Measurements from ENCODE around the gene GAS6.

Gene GAS6

DNA sequence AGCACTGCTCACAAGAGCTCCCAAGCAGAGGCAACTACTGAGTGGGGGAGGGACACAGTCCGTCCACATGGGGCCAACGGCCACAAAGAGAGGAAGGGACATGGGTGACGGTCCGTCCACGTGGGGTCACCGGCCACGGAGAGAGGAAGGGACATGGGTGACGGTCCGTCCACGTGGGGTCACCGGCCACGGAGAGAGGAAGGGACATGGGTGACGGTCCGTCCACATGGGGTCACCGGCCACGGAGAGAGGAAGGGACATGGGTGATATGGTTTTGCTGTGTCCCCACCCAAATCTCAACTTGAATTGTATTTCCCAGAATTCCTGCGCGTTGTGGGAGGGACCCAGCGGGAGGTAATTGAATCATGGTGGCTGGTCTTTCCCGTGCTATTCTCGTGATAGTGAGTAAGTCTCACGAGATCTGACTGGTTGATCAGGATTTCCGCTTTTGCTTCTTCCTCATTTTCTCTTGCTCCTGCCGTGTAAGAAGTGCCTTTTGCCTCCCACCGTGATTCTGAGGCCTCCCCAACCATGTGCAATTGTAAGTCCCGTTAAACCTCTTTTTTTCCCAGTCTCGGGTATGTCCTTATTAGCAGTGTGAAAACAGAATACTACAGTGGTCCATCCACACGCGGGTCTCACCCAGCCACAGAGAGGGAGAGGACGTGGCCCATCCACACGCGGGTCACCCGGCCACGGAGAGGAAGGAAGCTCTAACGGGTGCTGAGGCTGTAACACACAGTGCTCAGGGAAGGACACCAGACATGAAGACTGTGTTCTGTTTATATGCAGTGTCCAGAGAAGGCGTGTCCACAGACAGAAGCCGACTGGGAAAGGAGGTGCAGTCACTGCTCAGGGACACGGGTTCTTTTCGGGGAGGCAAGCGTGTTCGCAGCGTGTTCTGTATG is 48.5 kb downstream of the GAS6 start:
- DNase-seq (ENCODE audit: low read depth): no peak
- H3K4me3 ChIP-seq (ENCODE audit: low read depth, low read length): no peak overlapping the region

DNA sequence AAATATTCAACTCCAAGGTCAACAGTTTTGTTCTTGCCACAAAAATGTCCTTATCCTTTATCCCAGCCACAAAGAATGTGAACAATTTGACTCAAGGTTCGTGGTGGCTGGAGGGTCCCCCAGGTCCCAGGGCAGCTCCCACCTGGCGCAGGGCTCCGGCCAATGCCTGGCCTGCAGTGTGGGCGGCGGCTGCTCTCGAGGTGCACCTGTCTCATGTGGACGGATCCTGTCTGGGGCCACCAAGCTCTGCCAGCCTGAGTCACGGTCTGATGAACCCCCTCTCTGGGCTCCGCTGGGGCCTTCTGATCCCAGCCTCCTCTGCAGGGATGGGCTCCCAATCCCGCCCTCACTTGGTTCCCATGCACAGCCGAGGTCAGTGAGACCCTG is 49.4 kb downstream of the GAS6 start:
- no peak overlapping the region for H3K4me3 ChIP-seq (ENCODE audit: low read depth, low read length)
- no peak for DNase-seq (ENCODE audit: low read depth)

DNA sequence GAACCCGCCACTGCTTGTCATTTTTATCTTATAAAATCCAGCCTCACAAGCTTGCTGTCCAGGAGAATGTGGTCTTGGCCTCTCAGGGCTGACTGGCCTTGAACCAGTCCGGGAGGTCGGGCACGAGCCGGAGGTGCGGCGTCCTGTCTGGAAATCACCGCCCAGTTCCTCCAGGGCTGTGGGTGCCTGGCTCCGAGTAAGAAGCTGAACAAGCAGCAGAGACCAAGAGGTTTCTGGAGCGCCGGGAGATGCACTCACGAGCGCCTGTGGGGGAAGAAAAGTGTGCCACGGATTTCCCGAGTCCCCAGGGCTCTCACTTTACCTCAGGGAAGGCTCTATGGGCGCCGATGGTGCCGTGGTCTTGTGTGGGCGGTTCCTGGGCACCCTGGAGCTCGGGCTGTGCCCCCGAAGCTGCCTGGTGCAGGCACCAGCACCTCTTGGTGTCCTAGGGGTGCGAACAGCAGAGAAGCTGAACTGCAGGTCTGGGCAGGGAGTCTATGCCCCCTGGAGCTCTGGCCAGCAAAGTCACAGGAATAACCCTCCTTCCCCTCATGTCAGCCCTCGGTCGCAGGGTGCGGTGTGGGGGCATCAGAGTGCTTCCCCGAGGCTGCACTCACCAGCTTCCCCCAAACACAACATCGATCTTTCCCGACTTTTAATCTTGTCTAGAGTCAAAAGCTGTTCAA is 50.0 kb downstream of the GAS6 start:
- DNase-seq (ENCODE audit: low read depth): no peak
- no peak overlapping the region for H3K4me3 ChIP-seq (ENCODE audit: low read depth, low read length)

DNA sequence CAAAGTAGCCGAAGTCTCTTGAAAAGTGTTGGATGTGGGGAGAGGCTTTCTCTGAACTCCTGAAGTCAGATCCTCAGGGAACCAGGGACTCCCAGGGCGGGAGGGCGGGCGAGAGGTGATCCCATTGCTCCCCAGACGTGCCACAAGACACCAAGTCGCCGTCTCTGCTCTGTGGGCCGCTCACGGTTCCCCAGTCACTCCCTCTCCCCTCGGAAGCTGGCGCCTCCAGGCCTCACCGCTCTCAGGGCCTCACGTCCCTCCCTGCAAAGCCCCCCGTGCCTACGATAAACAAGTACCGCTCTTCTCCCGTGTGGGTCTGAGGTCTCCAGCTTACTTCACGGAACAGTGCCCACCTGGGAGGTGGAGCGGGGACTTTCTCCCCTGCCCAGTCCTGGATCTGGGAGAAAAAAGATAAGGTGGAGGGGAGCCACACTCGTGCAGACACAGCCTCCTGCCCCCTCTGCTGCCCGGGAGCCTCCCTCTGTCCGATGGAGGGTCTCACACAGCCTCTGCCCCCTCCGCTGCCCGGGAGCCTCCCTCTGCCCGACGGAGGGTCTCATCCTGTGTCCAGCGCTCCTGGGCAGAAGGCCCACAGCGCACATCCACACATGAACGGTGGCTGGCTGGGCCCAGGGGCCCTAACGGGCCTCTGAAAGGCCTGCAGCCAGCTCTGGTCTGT is 50.7 kb downstream of the GAS6 start:
- no peak for DNase-seq (ENCODE audit: low read depth)
- no peak overlapping the region for H3K4me3 ChIP-seq (ENCODE audit: low read depth, low read length)

DNA sequence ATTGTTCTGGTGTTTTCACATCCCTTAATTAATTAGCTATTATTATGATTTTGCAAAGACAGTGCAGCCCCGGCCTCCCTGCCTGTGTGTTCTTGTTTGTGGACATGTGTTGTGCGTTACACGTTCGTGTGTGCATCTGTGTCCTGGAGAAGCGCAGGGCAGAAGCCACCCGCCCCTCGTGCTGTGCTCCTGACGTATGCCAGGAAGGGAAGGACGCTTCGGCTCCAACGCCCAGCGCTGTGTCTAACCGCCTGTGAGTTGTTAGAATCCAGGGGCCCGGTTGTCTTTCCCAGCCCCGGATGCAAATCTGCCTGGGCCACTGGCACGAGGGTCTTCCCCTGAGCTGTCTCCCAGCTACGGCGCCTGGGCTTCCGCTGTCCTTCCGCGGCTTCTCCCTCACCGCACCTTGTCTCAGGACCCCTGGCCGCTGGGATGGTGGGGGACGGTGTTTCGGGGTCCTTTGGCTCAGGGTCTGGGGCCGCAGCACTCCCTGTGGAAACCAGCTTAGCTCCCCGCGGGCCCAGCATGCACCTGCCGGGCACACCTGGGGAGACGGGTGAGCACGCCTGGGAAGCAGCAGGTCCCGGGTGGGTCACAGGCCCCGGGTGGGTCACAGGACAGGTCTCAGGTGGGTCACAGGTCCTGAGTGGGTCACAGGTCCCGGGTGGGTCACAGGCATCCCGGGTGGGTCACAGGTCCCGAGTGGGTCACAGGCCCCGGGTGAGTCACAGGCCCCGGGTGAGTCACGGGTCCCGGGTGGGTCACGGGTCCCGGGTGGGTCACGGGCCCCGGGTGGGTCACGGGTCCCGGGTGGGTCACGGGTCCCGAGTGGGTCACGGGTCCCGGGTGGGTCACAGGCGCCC is 51.5 kb downstream of the GAS6 start:
- DNase-seq (ENCODE audit: low read depth): no peak
- H3K4me3 ChIP-seq (ENCODE audit: low read depth, low read length): no peak overlapping the region

DNA sequence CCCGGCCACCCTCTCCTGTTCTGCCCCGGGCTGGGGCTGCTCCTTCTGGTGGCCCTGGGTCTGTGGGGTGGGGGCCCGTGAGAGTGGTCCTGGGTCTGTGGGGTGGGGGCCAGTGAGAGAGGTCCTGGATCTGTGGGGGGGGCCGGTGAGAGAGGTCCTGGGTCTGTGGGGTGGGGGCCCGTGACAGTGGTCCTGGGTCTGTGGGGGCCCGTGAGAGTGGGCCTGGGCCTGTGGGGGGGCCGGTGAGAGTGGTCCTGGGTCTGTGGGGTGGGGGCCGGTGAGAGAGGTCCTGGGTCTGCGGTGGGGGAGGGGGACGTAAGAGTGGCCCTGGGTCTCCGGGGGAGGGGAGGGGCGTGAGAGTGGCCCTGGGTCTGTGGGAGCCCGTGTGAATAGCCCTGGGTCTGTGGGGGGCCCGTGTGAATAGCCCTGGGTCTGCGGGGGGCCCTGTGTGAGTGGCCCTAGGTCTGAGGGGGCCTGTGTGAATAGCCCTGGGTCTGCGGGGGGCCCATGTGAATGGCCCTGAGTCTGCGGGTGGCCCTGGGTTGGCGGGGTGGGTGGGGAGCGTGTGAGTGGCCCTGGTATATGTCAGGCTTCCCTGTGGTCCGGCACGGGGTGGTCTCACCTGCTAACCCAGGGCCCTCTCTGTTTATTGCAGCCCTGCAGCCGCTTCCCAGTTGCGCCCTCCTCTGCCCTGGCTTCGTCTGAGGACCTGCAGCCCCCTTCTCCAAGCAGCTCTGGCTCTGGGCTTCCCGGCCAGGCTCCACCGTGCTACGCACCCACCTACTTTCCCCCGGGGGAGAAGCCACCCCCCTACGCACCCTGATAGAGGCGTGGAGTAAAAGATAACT is 52.6 kb downstream of the GAS6 start:
- DNase-seq (ENCODE audit: low read depth): no peak
- no peak overlapping the region for H3K4me3 ChIP-seq (ENCODE audit: low read depth, low read length)

DNA sequence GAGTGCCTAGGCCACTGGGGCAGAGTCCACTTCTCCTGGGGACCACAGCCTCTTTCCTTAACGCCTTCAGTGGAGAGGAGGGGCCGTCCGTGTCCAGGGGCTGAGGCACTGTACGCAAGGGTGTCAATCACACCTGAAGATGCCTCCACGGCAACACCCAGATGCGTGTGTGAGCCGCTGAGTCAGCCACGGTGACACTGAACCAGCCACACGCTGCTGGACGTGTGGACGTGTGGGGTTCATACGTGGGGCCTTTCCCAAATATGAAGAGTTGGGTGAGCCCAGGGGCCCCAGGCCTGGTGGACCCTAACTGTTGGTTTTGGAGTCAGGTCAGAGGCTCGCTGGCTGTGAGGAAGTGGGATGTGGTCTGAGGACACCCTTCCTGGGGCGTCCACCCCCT is 53.2 kb downstream of the GAS6 start:
- no peak for DNase-seq (ENCODE audit: low read depth)
- no peak overlapping the region for H3K4me3 ChIP-seq (ENCODE audit: low read depth, low read length)

DNA sequence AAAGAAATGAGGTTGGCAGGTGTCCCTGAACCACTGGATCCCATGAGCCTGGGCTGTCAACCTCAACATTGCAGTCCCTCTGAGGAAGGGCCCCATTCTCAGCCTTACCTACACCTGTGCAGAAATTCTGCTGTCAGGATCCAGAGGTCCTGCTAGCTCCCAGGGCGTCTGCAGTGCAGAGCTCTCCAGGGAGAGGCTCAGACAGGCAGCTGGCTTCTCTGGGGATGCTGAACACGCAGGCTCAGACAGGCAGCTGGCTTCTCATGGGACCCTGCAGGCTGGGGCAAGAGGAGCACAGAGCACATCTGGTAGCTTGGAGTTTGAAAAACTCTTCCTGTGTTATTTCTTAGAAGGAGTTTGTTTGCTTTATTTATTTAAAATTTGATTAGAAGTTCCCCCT is 53.9 kb downstream of the GAS6 start:
- no peak for DNase-seq (ENCODE audit: low read depth)
- H3K4me3 ChIP-seq (ENCODE audit: low read depth, low read length): no peak overlapping the region

DNA sequence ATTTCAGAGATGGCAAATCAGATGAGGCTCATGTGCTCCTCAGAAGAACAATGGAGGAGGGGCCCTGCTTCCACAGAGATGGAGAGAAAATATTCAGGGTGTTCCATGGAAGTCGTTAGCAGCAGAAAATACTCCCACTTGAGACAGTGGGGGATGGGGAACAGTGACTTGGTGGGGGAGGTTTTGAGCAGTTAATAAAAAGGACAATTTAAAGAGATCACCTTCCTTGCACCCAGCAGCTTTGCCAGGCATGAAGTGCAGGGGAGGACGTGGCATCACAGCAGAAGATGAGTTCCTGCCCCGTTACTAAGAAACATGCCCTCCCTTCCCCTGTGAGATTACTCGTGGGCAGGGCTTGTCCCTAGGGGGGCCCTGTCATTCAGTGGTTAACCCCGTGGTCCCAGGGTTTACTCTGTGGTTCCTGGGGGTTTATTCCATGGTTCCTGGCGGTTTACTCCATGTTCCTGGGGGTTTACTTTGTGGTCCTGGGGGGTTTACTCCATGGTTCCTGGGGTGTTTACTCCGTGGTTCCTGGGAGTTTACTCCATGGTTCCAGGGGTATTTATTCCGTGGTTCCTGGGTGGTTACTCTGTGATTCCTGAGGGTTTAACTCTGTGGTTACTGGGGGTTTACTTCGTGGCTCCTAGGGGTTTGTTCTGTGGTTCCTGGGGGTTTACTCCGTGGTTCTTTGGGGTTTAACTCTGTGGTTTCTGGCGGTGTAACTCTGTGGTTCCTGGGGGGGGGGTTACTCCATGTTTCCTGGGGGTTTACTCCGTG is 55.6 kb downstream of the GAS6 start:
- no peak overlapping the region for H3K4me3 ChIP-seq (ENCODE audit: low read depth, low read length)
- DNase-seq (ENCODE audit: low read depth): no peak

DNA sequence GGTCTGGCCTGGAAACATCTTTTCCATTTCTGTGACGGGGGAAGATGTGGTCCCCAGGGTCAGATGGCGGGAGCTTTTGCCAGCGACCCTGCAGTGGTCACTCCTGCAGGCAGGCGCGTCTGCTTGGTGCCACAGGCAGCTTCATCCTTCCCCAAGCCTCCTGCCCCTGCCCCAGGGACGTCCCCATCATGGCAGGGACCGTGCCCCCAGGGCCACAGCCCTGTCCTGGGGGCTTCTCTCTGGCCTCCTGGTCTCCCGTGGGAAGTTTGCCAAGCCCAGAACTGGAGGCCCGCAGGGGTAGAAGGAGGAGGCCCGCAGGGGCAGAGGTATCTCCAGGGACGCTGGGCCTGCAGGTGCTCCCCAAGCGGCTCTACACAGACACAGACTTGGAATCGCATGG is 57.4 kb downstream of the GAS6 start:
- DNase-seq (ENCODE audit: low read depth): no peak
- no peak overlapping the region for H3K4me3 ChIP-seq (ENCODE audit: low read depth, low read length)

DNA sequence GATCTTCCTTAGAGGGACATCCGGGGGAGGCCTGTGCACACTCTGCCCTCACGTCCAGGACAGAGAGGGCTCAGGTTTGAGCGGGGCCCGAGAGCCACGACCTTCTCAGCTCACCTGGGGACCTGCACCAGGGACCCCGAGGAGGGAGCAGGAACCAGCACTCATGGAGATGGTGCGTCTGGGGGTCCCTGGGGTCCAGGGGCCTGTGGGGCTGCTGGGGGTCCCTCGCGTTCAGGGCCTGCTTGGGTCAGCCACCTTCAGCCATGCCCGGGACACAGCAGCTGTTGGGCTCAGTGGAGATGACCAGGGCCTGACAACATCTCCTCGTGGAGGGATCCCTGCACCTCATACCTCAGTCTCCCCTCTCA is 57.8 kb downstream of the GAS6 start:
- no peak for DNase-seq (ENCODE audit: low read depth)
- H3K4me3 ChIP-seq (ENCODE audit: low read depth, low read length): no peak overlapping the region

DNA sequence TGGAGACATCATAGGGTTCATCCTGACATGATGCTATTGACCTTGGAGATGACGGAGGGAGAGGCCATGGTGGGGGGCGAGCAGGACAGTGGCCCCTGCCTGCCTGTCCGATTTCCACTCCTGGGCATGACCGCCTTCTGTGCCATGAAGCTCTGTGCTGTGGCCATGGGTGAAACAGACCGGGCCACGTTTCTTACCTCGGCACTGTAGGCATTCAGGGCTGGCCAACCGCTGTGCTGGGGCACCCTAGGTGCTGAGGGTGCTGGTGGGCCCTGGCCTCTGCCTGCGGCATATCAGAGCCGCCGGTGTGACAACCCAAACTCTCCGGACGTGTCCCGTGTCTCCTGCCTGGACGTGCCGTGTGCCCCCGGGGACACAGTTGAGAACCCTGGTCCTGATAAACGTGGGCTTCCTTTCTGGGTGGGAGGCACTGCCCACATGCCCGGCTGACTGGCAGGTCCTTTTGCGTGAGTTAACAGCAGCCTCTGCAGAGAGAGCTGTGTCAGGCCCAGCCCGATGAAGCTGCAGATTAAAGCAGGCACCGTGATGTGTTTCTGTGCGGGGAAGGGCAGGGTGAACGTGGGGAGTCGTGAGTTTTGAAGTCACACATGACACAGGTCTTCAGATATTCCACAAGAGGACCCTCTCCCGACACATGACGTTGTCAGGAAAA is 58.3 kb downstream of the GAS6 start:
- DNase-seq (ENCODE audit: low read depth): no peak
- no peak overlapping the region for H3K4me3 ChIP-seq (ENCODE audit: low read depth, low read length)

DNA sequence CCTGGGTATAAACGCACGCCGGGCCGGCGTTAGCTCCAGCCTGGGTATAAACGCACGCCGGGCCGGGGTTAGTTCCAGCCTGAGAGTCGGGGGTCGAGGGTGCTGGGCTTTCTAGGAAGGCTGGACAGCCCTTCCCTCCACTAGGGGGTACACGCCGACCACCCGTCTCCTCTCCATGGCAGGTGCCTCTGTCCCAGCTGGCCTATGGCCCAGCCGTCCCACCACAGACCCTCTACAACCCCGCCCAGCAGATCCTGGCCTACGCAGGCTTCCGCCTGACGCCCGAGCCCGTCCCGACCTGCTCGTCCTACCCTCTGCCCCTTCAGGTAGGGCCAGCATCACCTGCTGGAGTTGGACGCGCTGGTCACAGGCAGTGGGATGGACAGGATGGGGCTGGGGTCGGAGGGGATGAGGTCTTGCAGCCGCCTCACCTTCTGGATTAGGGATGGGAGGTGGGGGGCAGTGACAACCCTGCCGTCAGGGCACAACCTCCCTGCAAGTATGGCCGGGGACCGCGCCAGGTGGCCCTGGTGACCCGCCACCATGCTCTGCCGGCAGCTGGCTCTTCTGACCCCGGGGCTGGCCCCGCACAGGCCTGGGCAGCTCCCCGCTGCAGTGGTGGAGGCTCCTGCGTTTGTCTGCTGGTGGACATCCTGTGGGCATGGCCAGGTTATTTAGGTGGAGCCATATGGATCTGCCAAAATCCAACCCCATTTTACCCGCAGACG is 59.0 kb downstream of the GAS6 start:
- no peak for DNase-seq (ENCODE audit: low read depth)
- no peak overlapping the region for H3K4me3 ChIP-seq (ENCODE audit: low read depth, low read length)

DNA sequence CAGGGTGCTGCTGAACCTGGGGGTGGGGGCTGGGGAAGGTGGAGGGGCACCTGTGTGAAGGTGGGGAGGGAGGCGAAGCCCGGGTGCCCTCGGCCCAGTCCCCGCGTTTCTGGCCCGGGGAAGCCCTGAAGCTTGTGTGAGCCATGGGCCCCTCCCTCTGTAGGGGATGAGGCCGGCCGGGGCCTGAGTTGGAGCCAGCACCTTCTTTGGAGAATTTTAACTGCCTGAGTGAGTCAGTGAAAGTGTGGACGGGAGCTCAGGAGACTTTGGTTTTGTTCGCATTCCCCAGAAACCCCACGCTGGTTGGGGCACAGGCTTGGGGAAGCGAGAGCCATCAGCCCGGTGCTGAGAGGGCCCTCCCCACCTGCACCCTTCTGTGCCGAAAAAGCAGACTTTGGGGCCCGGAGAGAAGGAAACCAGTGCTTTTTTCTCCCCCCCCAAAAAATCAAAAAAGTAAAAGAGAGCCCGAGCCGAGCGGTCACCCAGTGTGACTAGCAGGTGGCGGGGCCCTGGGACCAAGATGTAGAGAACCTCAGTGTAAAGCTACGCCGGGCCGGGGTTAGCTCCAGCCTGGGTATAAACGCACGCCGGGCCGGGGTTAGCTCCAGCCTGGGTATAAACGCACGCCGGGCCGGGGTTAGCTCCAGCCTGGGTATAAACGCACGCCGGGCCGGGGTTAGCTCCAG is 59.7 kb downstream of the GAS6 start:
- H3K4me3 ChIP-seq (ENCODE audit: low read depth, low read length): no peak overlapping the region
- DNase-seq (ENCODE audit: low read depth): no peak

DNA sequence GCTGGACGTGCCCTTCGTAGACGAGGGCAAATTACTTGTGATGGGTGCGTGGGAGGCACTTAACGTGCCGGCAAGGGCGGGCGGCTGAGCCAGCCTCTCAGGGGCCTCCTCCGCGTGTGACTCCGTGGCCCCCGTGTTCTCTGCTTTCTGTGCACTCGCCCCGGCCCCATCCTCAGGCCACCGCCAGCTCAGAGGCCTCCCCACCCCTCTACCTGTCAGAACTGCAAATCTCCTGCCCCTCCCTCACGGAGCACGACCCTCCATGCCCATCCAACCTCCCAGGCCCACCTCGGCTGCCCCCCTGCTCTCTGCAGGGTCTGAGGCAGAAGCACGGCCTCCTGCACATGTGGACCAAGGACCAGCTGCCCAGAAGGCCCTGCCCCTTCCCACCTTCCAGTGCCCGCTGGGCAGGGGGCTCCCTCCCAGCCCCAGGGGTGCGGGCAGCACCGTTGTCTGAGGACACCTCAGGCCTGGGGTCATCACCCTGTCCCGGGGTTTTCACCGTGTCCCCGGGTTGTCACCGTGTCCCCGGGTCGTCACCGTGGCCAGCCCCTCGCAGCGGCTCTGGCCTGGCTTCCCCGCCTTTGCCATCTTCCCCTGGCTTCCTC is 60.4 kb downstream of the GAS6 start:
- no peak overlapping the region for H3K4me3 ChIP-seq (ENCODE audit: low read depth, low read length)
- no peak for DNase-seq (ENCODE audit: low read depth)

DNA sequence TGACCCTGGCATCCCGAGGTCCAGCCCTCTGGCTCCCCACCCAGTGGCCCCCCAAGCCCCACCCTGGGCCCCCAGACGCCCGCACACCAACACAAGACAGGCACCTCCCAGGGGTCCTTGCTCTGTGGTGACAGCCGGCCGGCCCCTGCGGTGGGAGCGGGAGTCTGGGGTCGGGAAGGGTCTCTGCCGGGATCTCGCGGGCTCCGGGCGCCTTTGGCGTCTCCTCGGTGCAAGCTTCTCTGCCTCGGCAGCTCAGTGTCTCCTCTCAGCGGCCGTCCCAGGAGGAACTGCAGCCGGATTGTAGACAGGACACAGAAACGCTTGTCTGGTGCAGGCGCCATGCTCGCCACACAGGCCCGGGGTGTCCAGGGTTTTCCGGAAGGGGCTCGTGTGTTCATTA is 61.1 kb downstream of the GAS6 start:
- no peak overlapping the region for H3K4me3 ChIP-seq (ENCODE audit: low read depth, low read length)
- no peak for DNase-seq (ENCODE audit: low read depth)

Measured in skeletal muscle cell (primary cell).